WTC11 (cell line): Measurements from ENCODE around the gene XIRP1.

Experiments used
- ATF6 ChIP-seq: sonication (generic); formaldehyde crosslinking; IDR thresholded peaks from 2 replicates; pipeline ENCODE4 v1.8.1; 2023; ENCODE audit warnings: mild to moderate bottlenecking, missing genetic modification reagents
- CREM ChIP-seq: sonication (generic); formaldehyde crosslinking; IDR thresholded peaks from 2 replicates; pipeline ENCODE4 v1.8.1; 2022; ENCODE audit warnings: mild to moderate bottlenecking, missing genetic modification reagents, moderate library complexity
- CTCF ChIP-seq: fragments of 200-600 bp; IDR thresholded peaks from 2 replicates; pipeline ENCODE4 v1.8.0; 2022; ENCODE audit warnings: antibody characterized with exemption
- E2F1 ChIP-seq: sonication (generic); formaldehyde crosslinking; IDR thresholded peaks from 2 replicates; pipeline ENCODE4 v1.8.0; 2022; ENCODE audit warnings: mild to moderate bottlenecking, missing genetic modification reagents
- ESRRA ChIP-seq: sonication (generic); formaldehyde crosslinking; IDR thresholded peaks from 2 replicates; pipeline ENCODE4 v1.8.1; 2022; ENCODE audit warnings: mild to moderate bottlenecking, missing genetic modification reagents, borderline replicate concordance
- FOXK1 ChIP-seq: sonication (generic); formaldehyde crosslinking; IDR thresholded peaks from 2 replicates; pipeline ENCODE4 v1.8.0; 2022; ENCODE audit warnings: mild to moderate bottlenecking, moderate library complexity, missing genetic modification reagents
- IRF1 ChIP-seq: sonication (generic); formaldehyde crosslinking; IDR thresholded peaks from 2 replicates; pipeline ENCODE4 v1.8.0; 2023; ENCODE audit warnings: missing genetic modification reagents
- JUN ChIP-seq: sonication (generic); formaldehyde crosslinking; IDR thresholded peaks from 2 replicates; pipeline ENCODE4 v1.8.0; 2023; ENCODE audit warnings: mild to moderate bottlenecking, missing genetic modification reagents
- NFATC4 ChIP-seq: fragments of 250-450 bp; sonication (Bioruptor Pico); IDR thresholded peaks from 2 replicates; pipeline ENCODE4 v1.9.0; 2021; ENCODE audit warnings: mild to moderate bottlenecking
- TEAD1 ChIP-seq: sonication (generic); formaldehyde crosslinking; IDR thresholded peaks from 2 replicates; pipeline ENCODE4 v1.8.0; 2022; ENCODE audit warnings: mild to moderate bottlenecking, missing genetic modification reagents
- TEAD4 ChIP-seq: sonication (generic); formaldehyde crosslinking; IDR thresholded peaks from 2 replicates; pipeline ENCODE4 v1.8.0; 2022; ENCODE audit warnings: mild to moderate bottlenecking, missing genetic modification reagents
- TP53 ChIP-seq: sonication (generic); formaldehyde crosslinking; IDR thresholded peaks from 2 replicates; pipeline ENCODE4 v1.8.1; 2023; ENCODE audit warnings: mild to moderate bottlenecking, missing genetic modification reagents
- ZBTB21 ChIP-seq: sonication (generic); formaldehyde crosslinking; IDR thresholded peaks from 2 replicates; pipeline ENCODE4 v1.8.1; 2023; ENCODE audit warnings: mild to moderate bottlenecking, missing genetic modification reagents, borderline replicate concordance
- ZNF423 ChIP-seq: fragments of 250-450 bp; sonication (Bioruptor Pico); IDR thresholded peaks from 2 replicates; pipeline ENCODE4 v2.1.2; 2022; ENCODE audit warnings: mild to moderate bottlenecking, moderate library complexity

- TF ChIP-seq E2F1 (CRISPR knock-in tag) (no peak), CTCF (no peak), TEAD4 (CRISPR knock-in tag) (no peak), JUN (CRISPR knock-in tag) (no peak), ZBTB21 (CRISPR knock-in tag) (no peak), TP53 (CRISPR knock-in tag) (no peak), CREM (CRISPR knock-in tag) (no peak), ESRRA (CRISPR knock-in tag) (no peak), TEAD1 (no peak), IRF1 (no peak), FOXK1 (no peak), NFATC4 (CRISPR knock-in tag) (no peak), ATF6 (CRISPR knock-in tag) (no peak), ZNF423 (CRISPR knock-in tag) (no peak)
Measured at GRCh38 chr3:39137991-39138803, 54.2 kb downstream of the XIRP1 start.
